HEK293 (cell line): ENCODE results near the gene C21orf91.

Experiments
- CTCF ChIA-PET: fragments of 350-600 bp; formaldehyde crosslinking; extraction: SDS; loops from one replicate; lab custom pipeline; 2021; ENCODE audit warnings: antibody characterized with exemption; lab: Yijun Ruan, JAX
- POLR2A ChIA-PET: fragments of 300-600 bp; formaldehyde crosslinking; extraction: SDS; loops from one replicate; lab custom pipeline; 2020; ENCODE audit warnings: antibody characterized with exemption, inconsistent platforms; lab: Yijun Ruan, JAX
- H3K27ac ChIP-seq: fragments of 200-500 bp; sonication (Bioruptor generic); 2 replicates; pipeline ENCODE4 v1.5.1; 2014; ENCODE audit warnings: low read depth, low read length, control low read depth, inconsistent platforms; ENCODE audit errors: extremely low read depth
- H3K36me3 ChIP-seq, 2 experiments: fragments of 200-500 bp in 1 of 2; sonication (Bioruptor generic) in 1 of 2; 1 replicate in 1 of 2; 2 replicates in 1 of 2; pipeline ENCODE4 v1.5.1; 2014 to 2017; ENCODE audit warnings: inconsistent platforms in 2 of 2, low read length in 2 of 2; ENCODE audit not compliant: control insufficient read depth in 2 of 2, insufficient read depth in 1 of 2
- H3K4me1 ChIP-seq: fragments of 200-500 bp; sonication (Bioruptor generic); 2 replicates; pipeline ENCODE4 v1.5.1; 2014; ENCODE audit warnings: mild to moderate bottlenecking, low read length, inconsistent platforms; ENCODE audit not compliant: control insufficient read depth, insufficient read depth
- H3K4me3 ChIP-seq: 2 replicates; pipeline ENCODE4 v1.5.1; 2011; ENCODE audit warnings: low read depth, mild to moderate bottlenecking, control low read depth, low read length, moderate library complexity
- H3K9me3 ChIP-seq: fragments of 200-500 bp; sonication (Bioruptor generic); 2 replicates; pipeline ENCODE4 v1.5.1; 2014; ENCODE audit warnings: low read depth, low read length, inconsistent platforms; ENCODE audit not compliant: control insufficient read depth, insufficient read depth
- BCL11A ChIP-seq: fragments of 450-650 bp; formaldehyde crosslinking; IDR thresholded peaks from 2 replicates; pipeline ENCODE4 v1.5.1; 2016; ENCODE audit warnings: low read depth, missing biosample characterization, missing genetic modification characterization
- FEZF1 ChIP-seq: fragments of 450-650 bp; formaldehyde crosslinking; IDR thresholded peaks from 2 replicates; pipeline ENCODE4 v1.5.1; 2016; ENCODE audit warnings: missing biosample characterization, missing genetic modification characterization
- IKZF3 ChIP-seq: fragments of 450-650 bp; IDR thresholded peaks from 2 replicates; pipeline ENCODE4 v1.5.0; 2018; ENCODE audit warnings: missing biosample characterization, mild to moderate bottlenecking, missing genetic modification characterization, moderate library complexity
- INSM2 ChIP-seq: fragments of 450-650 bp; formaldehyde crosslinking; IDR thresholded peaks from 2 replicates; pipeline ENCODE4 v1.5.1; 2016; ENCODE audit warnings: missing biosample characterization, missing genetic modification characterization
- PRDM4 ChIP-seq: fragments of 450-650 bp; formaldehyde crosslinking; IDR thresholded peaks from 2 replicates; pipeline ENCODE4 v1.5.1; 2017; ENCODE audit warnings: missing biosample characterization, missing genetic modification characterization
- SALL2 ChIP-seq: fragments of 450-650 bp; formaldehyde crosslinking; IDR thresholded peaks from 2 replicates; pipeline ENCODE4 v1.5.0; 2017; ENCODE audit warnings: missing biosample characterization, mild to moderate bottlenecking, missing genetic modification characterization, borderline replicate concordance
- SP7 ChIP-seq: fragments of 450-650 bp; formaldehyde crosslinking; IDR thresholded peaks from 2 replicates; pipeline ENCODE4 v1.5.1; 2016; ENCODE audit warnings: missing biosample characterization, missing genetic modification characterization
- TRIM28 ChIP-seq: IDR thresholded peaks from 2 replicates; pipeline ENCODE4 v1.6.1; 2011; ENCODE audit warnings: low read length, control low read depth, borderline replicate concordance
- ZBTB26 ChIP-seq: fragments of 450-650 bp; formaldehyde crosslinking; optimal IDR thresholded peaks from 2 replicates; pipeline ENCODE3; 2016; ENCODE audit warnings: missing biosample characterization, mild to moderate bottlenecking, missing genetic modification characterization
- ZEB2 ChIP-seq: fragments of 450-650 bp; formaldehyde crosslinking; IDR thresholded peaks from 2 replicates; pipeline ENCODE4 v1.5.1; 2016; ENCODE audit warnings: missing biosample characterization, missing genetic modification characterization
- ZFP37 ChIP-seq: fragments of 450-650 bp; formaldehyde crosslinking; IDR thresholded peaks from 2 replicates; pipeline ENCODE4 v1.5.1; 2016; ENCODE audit warnings: missing biosample characterization, missing genetic modification characterization
- ZNF211 ChIP-seq: fragments of 450-650 bp; formaldehyde crosslinking; IDR thresholded peaks from 2 replicates; pipeline ENCODE4 v1.5.1; 2016; ENCODE audit warnings: low read depth, missing biosample characterization, missing genetic modification characterization
- ZNF623 ChIP-seq: fragments of 450-650 bp; formaldehyde crosslinking; IDR thresholded peaks from 2 replicates; pipeline ENCODE4 v1.5.1; 2016; ENCODE audit warnings: missing biosample characterization, missing genetic modification characterization
- ZNF645 ChIP-seq: fragments of 450-650 bp; formaldehyde crosslinking; IDR thresholded peaks from 2 replicates; pipeline ENCODE4; 2016; ENCODE audit warnings: missing biosample characterization, missing genetic modification characterization
- ZSCAN23 ChIP-seq: fragments of 450-650 bp; formaldehyde crosslinking; IDR thresholded peaks from 2 replicates; pipeline ENCODE4 v1.5.1; 2016; ENCODE audit warnings: missing biosample characterization, missing genetic modification characterization

C21orf91 gene

GRCh38 chr21:17769447-17769845, 49.7 kb downstream of the C21orf91 start:
- Histone ChIP-seq H3K4me3 (no peak overlapping the region), H3K9me3 (no peaks in the 10 kb centered on the region), H3K27ac (no peak overlapping the region), H3K36me3 (no peaks in the 10 kb centered on the region), H3K4me1 (no peaks in the 10 kb centered on the region)
- ChIA-PET POLR2A (no interaction called here), CTCF (no interaction called here)
- TF ChIP-seq ZEB2 (tag by site-specific recombination) (no peak), SP7 (tag by site-specific recombination) (no peak), TRIM28 (no peak), ZNF211 (tag by site-specific recombination) (no peak), ZNF623 (tag by site-specific recombination) (no peak), INSM2 (tag by site-specific recombination) (no peak), IKZF3 (tag by site-specific recombination) (no peak), ZNF645 (no peak), BCL11A (no peak), ZSCAN23 (no peak)

- H3K4me3 ChIP-seq = no peak overlapping the region
- TF ChIP-seq PRDM4 (tag by site-specific recombination) (peak; percentile 12; the same call in 1 of the 2 replicates), FEZF1 (tag by site-specific recombination) (no peak)
- TF ChIP-seq, all 188 proteins: peak for 1
- POLR2A ChIA-PET = no interaction called here
- CTCF ChIA-PET = no interaction called here
- H3K4me1 ChIP-seq = no peaks in the 10 kb centered on the region
- H3K9me3 ChIP-seq = no peaks in the 10 kb centered on the region
- no peaks in the 10 kb centered on the region for H3K36me3 ChIP-seq
- H3K27ac ChIP-seq = no peak overlapping the region
These were observed 50.2 kb downstream of the C21orf91 start for GRCh38 chr21:17768840-17769446.

GRCh38 chr21:17765207-17765606, 53.9 kb downstream of the C21orf91 start:
- H3K27ac ChIP-seq = no peak overlapping the region
- H3K9me3 ChIP-seq = no peaks in the 10 kb centered on the region
- no peak for TF ChIP-seq ZFP37 (tag by site-specific recombination)
- no peak for TF ChIP-seq BCL11A
- no peak for TF ChIP-seq ZBTB26 (tag by site-specific recombination)
- no peak for TF ChIP-seq SALL2
- TF ChIP-seq, all 188 proteins: peak for 0
- no peak overlapping the region for H3K4me3 ChIP-seq
- CTCF ChIA-PET = no interaction called here
- no peaks in the 10 kb centered on the region for H3K36me3 ChIP-seq
- POLR2A ChIA-PET = no interaction called here
- peaks cover under 1% of the 10 kb centered on the region; the same call in 1 of the 2 replicates for H3K4me1 ChIP-seq
